ENCODE measurements around the gene TDRD1. TPM values are rescaled to one million over a fixed set of nuclear protein-coding genes. Genes with fewer than 3 reads are reported as not detected.
"Not testable (repeated sequence)": the region's sequence is repeated elsewhere in the genome, so short reads cannot be mapped to it uniquely, and the experiment has no call there.

Gene TDRD1
- total RNA-seq, 1 donor from 2014 or later: 0.33 TPM

- Mint-ChIP-seq H3K4me3 (no peak overlapping the region), H3K4me1 (no peaks in the 10 kb centered on the region), H3K27me3 (no peaks in the 10 kb centered on the region), H3K9me3 (no peaks in the 10 kb centered on the region), H3K27ac (no peak overlapping the region), H3K36me3 (ENCODE audit: low read depth) (peaks cover 63% of the 10 kb centered on the region)
- TF ChIP-seq CTCF (IDR thresholded peaks at IDR 0.05): no peak
- CTCF ChIA-PET: no interaction called here
- intact Hi-C loops (cut with micrococcal nuclease): no loop called here
- DNase-seq: no peak
- ATAC-seq (ENCODE audit: low read depth): no peak
- POLR2A ChIA-PET: no interaction called here
Observed at GRCh38 chr10:114142018-114142417, 37.1 kb upstream of the TDRD1 start.

GRCh38 chr10:114143160-114143559 is 36.0 kb upstream of the TDRD1 start:
- intact Hi-C loops (cut with micrococcal nuclease): no loop called here
- ATAC-seq (ENCODE audit: low read depth) (no peak), DNase-seq (no peak)
- ChIA-PET POLR2A (no interaction called here), CTCF (no interaction called here)
- H3K4me1 Mint-ChIP-seq: no peaks in the 10 kb centered on the region
- H3K27me3 Mint-ChIP-seq: no peaks in the 10 kb centered on the region
- no peak overlapping the region for H3K4me3 Mint-ChIP-seq
- no peak for TF ChIP-seq CTCF (IDR thresholded peaks at IDR 0.05)
- no peak overlapping the region for H3K27ac Mint-ChIP-seq
- H3K9me3 Mint-ChIP-seq: no peaks in the 10 kb centered on the region
- peaks cover 69% of the 10 kb centered on the region for H3K36me3 Mint-ChIP-seq (ENCODE audit: low read depth)

DNA sequence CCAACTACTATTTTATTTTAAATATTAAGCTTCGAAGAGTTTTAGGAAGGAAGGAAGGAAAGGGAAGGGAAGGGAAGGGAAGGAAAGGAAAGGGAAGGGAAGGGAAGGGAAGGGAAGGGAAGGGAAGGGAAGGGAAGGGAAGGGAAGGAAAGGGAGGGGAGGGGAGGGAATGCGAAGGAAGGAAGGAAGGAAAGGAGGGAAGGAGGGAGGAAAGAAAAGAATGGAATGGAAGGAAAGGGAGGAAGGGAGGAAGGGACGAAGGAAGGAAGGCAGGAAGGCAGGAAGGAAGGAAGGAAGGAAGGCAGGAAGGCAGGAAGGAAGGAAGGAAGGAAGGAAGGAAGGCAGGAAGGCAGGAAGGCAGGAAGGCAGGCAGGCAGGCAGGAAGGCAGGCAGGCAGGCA is 29.7 kb upstream of the TDRD1 start:
- H3K27ac Mint-ChIP-seq; POLR2A ChIA-PET; H3K27me3 Mint-ChIP-seq; H3K4me1 Mint-ChIP-seq; ATAC-seq (ENCODE audit: low read depth); H3K4me3 Mint-ChIP-seq; H3K9me3 Mint-ChIP-seq; CTCF ChIA-PET; intact Hi-C loops (cut with micrococcal nuclease); DNase-seq: not testable (repeated sequence)
- H3K36me3 Mint-ChIP-seq (ENCODE audit: low read depth): peaks cover 73% of the 10 kb centered on the region

DNA sequence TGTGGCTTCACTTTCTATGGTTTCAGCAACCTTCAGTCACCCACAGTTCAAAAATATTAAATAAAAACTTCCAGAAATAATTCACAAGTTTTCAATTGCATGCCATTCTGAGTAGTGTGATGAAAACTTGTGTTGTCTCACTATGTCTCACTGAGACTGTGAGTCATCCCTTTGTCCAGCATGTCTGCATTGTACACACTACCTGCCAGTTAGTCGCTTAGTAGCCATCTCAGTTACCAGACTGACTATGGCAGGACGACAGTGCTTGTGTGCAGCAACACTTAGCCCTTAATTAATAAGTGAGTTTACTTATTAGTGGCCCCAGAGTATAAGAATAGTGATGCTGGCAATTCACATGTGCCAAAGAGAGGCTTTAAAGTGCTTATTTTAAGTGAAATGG is 27.7 kb upstream of the TDRD1 start:
- H3K36me3 Mint-ChIP-seq (ENCODE audit: low read depth): peaks cover 76% of the 10 kb centered on the region
- TF ChIP-seq CTCF (IDR thresholded peaks at IDR 0.05): no peak
- no peak for ATAC-seq (ENCODE audit: low read depth)
- no peaks in the 10 kb centered on the region for H3K9me3 Mint-ChIP-seq
- ChIA-PET CTCF (no interaction called here), POLR2A (no interaction called here)
- no peaks in the 10 kb centered on the region for H3K4me1 Mint-ChIP-seq
- intact Hi-C loops (cut with micrococcal nuclease): no loop called here
- no peak for DNase-seq
- no peak overlapping the region for H3K4me3 Mint-ChIP-seq
- H3K27ac Mint-ChIP-seq: no peak overlapping the region
- no peaks in the 10 kb centered on the region for H3K27me3 Mint-ChIP-seq

DNA sequence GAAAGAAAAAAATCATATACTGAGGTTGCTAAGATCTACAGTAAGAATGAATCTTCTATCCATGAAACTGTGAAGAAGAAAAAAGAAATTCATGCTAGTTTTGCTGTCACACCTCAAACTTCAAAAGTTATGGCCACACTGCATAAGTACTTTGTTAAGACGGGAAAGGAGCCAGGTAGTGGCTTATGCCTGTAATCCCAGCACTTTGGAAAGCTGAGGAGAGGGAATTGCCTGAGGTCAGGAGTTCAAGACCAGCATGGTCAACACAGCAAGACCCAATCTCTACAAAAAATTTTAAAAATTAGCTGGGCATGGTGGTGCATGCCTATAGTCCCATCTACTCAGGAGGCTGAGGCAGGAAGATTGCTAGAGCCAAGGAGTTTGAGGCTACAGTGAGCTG is 27.3 kb upstream of the TDRD1 start:
- H3K4me1 Mint-ChIP-seq: no peaks in the 10 kb centered on the region
- H3K9me3 Mint-ChIP-seq: no peaks in the 10 kb centered on the region
- ATAC-seq (ENCODE audit: low read depth): no peak
- CTCF ChIA-PET: no interaction called here
- H3K36me3 Mint-ChIP-seq (ENCODE audit: low read depth): peaks cover 77% of the 10 kb centered on the region
- POLR2A ChIA-PET: no interaction called here
- no peak overlapping the region for H3K4me3 Mint-ChIP-seq
- DNase-seq: no peak
- H3K27ac Mint-ChIP-seq: no peak overlapping the region
- intact Hi-C loops (cut with micrococcal nuclease): no loop called here
- H3K27me3 Mint-ChIP-seq: no peaks in the 10 kb centered on the region
- no peak for TF ChIP-seq CTCF (IDR thresholded peaks at IDR 0.05)

GRCh38 chr10:114157912-114158311 is 21.2 kb upstream of the TDRD1 start:
- ChIA-PET CTCF (interaction anchor here (0.6 to 0.8 kb wide), 2 partner anchors 26 to 154 kb away, joined by 3 read pairs; no protein-coding TSS in a partner anchor), POLR2A (no interaction called here)
- ATAC-seq (ENCODE audit: low read depth): no peak
- no peak for TF ChIP-seq CTCF (IDR thresholded peaks at IDR 0.05)
- Mint-ChIP-seq H3K4me3 (no peak overlapping the region), H3K9me3 (no peaks in the 10 kb centered on the region), H3K36me3 (ENCODE audit: low read depth) (peaks cover 60% of the 10 kb centered on the region), H3K4me1 (peaks cover 9% of the 10 kb centered on the region), H3K27me3 (no peaks in the 10 kb centered on the region), H3K27ac (no peak overlapping the region)
- intact Hi-C loops (cut with micrococcal nuclease): no loop called here
- DNase-seq: no peak

Measured in activated B cell treated with CpG ODN at 0.5 μM for 24 hours (primary cell).